ENCODE results near the gene SMYD4. TPM values are rescaled to one million over a fixed set of nuclear protein-coding genes. Genes with fewer than 3 reads are reported as not detected.
A peak's percentile ranks its signal among the peaks of the same experiment; 100 is the strongest.

Gene SMYD4
- total and polyA plus RNA-seq, 10 of the 15 experiments (the other 5 are each of a cell fraction or from before 2014, with no cell fraction given): 2.1 to 18.8 (median 13.7) TPM

DNA sequence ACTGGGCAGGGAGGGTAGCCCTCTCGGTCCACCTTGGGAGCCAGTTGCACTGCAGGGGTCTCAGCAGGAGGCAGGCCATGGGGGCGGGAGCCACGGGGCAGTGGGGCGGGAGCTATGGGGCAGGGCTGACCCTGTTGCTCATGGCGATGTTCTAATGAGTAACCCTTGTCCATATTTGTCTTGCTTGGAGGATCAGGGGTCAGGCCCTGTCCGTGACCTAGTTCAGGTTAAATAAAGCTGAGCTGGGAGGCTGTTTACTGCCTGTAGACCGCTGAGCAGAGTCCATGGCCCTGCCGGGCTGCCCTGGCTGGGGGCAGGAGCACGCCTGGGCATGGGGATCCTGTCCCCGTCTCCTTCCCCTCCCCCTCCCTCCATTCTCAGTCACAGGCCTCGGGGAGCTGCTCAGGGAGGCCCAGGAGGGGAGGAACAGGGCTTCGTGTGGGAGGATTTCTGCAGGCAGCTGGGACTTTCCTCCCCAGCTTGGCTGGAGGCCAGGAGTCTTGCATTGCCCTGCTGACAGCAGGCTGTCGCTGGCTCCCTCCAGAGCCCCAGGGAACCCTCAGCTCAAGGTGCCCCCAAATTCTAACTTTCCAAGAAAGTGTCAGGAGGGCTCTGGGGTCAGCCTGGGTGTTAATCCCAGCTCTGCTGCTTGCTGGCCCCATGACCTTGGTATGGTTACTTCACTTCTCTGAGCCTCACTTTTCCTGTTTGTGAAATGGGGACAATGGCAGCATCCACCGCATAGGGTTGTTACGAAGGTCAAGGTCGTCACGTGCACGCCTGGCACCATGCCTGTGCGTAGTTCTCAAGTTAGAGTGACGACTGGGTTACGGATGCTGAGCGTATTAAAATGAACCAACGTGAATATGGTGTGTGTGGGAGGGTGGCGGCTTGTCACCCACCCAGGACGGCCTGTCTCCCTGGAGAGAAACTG lies 93.1 kb downstream of the SMYD4 start (continued):
- TF ChIP-seq POLR2AphosphoS5 (IDR thresholded peaks at IDR 0.05; ENCODE audit: low read length) (peak; percentile 48; the same call in 1 of the 2 replicates), NFXL1 (IDR thresholded peaks at IDR 0.05; ENCODE audit: borderline replicate concordance) (0 out of 2 replicates have a peak, but pooled peaks have one; percentile 42), NBN (IDR thresholded peaks at IDR 0.05) (peak; percentile 73), IKZF2 (IDR thresholded peaks at IDR 0.05) (peak; percentile 61 to 71; a peak in 2 of 4 replicates), LARP7 (IDR thresholded peaks at IDR 0.05) (0 out of 2 replicates have a peak, but pooled peaks have one; percentile 50), RELA (IDR thresholded peaks at IDR 0.05; ENCODE audit: borderline replicate concordance, partially characterized antibody) (peak; percentile 74), IRF4 (IDR thresholded peaks at IDR 0.05; ENCODE audit: low read depth, low read length) (0 out of 2 replicates have a peak, but pooled peaks have one; percentile 30), NR2F1 (conservative IDR thresholded peaks at IDR 0.05) (peak; percentile 91), MYC (IDR thresholded peaks at IDR 0.05; ENCODE audit: insufficient read depth, insufficient read length, insufficient replicate concordance, low read length, severe bottlenecking) (no peak), BHLHE40 (IDR thresholded peaks at IDR 0.05; ENCODE audit: borderline replicate concordance in 1 of 2, low read depth in 2 of 2, low read length in 1 of 2) (peak; percentile 36 to 62; a peak in 3 of 4 replicates), ATF7 (IDR thresholded peaks at IDR 0.05; ENCODE audit: low read depth) (0 out of 2 replicates have a peak, but pooled peaks have one; percentile 25)
- TF ChIP-seq, protein P1, sequence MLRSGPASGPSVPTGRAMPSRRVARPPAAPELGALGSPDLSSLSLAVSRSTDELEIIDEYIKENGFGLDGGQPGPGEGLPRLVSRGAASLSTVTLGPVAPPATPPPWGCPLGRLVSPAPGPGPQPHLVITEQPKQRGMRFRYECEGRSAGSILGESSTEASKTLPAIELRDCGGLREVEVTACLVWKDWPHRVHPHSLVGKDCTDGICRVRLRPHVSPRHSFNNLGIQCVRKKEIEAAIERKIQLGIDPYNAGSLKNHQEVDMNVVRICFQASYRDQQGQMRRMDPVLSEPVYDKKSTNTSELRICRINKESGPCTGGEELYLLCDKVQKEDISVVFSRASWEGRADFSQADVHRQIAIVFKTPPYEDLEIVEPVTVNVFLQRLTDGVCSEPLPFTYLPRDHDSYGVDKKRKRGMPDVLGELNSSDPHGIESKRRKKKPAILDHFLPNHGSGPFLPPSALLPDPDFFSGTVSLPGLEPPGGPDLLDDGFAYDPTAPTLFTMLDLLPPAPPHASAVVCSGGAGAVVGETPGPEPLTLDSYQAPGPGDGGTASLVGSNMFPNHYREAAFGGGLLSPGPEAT (IDR thresholded peaks at IDR 0.05; ENCODE audit: low read depth): peak; percentile 94
- TF ChIP-seq, protein P2, sequence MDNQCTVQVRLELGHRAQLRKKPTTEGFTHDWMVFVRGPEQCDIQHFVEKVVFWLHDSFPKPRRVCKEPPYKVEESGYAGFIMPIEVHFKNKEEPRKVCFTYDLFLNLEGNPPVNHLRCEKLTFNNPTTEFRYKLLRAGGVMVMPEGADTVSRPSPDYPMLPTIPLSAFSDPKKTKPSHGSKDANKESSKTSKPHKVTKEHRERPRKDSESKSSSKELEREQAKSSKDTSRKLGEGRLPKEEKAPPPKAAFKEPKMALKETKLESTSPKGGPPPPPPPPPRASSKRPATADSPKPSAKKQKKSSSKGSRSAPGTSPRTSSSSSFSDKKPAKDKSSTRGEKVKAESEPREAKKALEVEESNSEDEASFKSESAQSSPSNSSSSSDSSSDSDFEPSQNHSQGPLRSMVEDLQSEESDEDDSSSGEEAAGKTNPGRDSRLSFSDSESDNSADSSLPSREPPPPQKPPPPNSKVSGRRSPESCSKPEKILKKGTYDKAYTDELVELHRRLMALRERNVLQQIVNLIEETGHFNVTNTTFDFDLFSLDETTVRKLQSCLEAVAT (IDR thresholded peaks at IDR 0.05): peak; percentile 63; the same call in 1 of the 2 replicates

All from GM12878 (cell line).